ENCODE data around the gene PTP4A2.

DNA sequence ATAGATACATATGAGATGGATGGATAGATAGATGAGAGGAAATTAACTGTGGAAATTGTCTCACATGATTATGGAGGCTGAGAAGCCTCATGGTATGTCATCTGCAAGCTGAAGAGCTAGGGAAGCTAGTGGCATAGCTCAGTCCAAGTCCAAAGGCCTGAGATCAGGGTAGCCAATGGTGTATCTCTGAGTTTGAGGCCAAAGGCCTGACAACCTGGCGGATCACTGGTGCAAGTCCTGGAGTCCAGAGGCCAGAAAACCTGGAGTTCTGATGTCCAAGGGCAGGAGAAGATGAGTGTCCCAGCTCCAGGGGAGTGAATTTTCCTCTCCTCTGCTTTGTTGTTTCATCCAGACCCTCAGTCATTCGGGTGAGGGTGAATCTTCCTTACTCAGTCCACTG, 78.4 kb downstream of the PTP4A2 start:
- TF ChIP-seq, protein P1, sequence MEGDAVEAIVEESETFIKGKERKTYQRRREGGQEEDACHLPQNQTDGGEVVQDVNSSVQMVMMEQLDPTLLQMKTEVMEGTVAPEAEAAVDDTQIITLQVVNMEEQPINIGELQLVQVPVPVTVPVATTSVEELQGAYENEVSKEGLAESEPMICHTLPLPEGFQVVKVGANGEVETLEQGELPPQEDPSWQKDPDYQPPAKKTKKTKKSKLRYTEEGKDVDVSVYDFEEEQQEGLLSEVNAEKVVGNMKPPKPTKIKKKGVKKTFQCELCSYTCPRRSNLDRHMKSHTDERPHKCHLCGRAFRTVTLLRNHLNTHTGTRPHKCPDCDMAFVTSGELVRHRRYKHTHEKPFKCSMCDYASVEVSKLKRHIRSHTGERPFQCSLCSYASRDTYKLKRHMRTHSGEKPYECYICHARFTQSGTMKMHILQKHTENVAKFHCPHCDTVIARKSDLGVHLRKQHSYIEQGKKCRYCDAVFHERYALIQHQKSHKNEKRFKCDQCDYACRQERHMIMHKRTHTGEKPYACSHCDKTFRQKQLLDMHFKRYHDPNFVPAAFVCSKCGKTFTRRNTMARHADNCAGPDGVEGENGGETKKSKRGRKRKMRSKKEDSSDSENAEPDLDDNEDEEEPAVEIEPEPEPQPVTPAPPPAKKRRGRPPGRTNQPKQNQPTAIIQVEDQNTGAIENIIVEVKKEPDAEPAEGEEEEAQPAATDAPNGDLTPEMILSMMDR (IDR thresholded peaks at IDR 0.05): no peak
- no peak for TF ChIP-seq POLR2A (IDR thresholded peaks at IDR 0.05)
